IPS-15b (cell line): ENCODE measurements around the gene CDT1.

Source experiments
- H3K27me3 ChIP-seq: one replicate; pipeline ENCODE4 v1.6.1; 2013; ENCODE audit warnings: low read length; ENCODE audit not compliant: control insufficient read depth, insufficient read depth
- H3K36me3 ChIP-seq: one replicate; pipeline ENCODE4 v1.6.1; 2013; ENCODE audit warnings: low read length; ENCODE audit not compliant: control insufficient read depth, insufficient read depth
- H3K4me1 ChIP-seq: one replicate; pipeline ENCODE4 v1.6.1; 2013; ENCODE audit warnings: mild to moderate bottlenecking, low read length; ENCODE audit not compliant: control insufficient read depth, insufficient read depth
- H3K4me3 ChIP-seq: one replicate; pipeline ENCODE4 v1.5.1; 2013; ENCODE audit warnings: low read depth, low read length
- H3K9ac ChIP-seq: one replicate; pipeline ENCODE4 v1.6.1; 2013; ENCODE audit warnings: low read depth, mild to moderate bottlenecking, low read length
- H3K9me3 ChIP-seq: one replicate; pipeline ENCODE4 v1.6.1; 2013; ENCODE audit warnings: mild to moderate bottlenecking, low read length; ENCODE audit not compliant: control insufficient read depth, insufficient read depth

Gene CDT1

DNA sequence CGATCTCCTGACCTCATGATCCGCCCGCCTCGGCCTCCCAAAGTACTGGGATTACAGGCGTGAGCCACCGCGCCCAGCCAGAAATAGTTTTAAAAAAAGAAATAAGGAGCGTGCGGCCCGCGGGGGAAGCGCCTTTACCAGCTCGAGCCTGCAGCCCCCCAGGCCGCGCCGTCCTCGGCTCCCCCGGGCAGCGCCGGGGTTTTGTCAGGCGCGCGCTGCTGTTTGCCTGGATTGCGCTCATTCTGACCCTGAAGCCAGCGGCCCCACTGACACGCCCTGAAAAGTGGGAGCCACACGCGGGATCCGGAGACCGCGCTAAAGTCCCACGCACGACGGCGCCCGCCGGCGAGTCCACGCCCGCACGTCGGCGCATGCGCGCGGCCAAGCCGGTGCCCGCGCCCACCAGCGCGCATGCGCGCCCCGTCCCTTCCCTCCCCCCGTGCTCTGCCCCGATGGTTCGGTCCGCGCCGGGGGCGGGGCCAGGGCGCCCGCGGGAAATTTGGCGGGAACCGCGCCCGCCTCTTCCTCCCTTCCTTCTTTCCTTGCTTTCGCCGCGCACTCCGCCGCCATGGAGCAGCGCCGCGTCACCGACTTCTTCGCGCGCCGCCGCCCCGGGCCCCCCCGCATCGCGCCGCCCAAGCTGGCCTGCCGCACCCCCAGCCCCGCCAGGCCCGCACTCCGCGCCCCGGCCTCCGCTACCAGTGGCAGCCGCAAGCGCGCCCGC, at the start of gene CDT1:
Gene CDT1, plus strand, starts transcription at position 526 of the 724 bp plus-strand sequence. Its CDS starts 43 bp downstream, at position 569.
- Histone ChIP-seq H3K36me3 (peaks cover 42% of the 10 kb centered on the region), H3K4me3 (peak within 1 kb of the TSS; percentile 89), H3K9me3 (no peaks in the 10 kb centered on the region), H3K4me1 (no peaks in the 10 kb centered on the region), H3K27me3 (no peaks in the 10 kb centered on the region), H3K9ac (peak within 1 kb of the TSS; percentile 94)

DNA sequence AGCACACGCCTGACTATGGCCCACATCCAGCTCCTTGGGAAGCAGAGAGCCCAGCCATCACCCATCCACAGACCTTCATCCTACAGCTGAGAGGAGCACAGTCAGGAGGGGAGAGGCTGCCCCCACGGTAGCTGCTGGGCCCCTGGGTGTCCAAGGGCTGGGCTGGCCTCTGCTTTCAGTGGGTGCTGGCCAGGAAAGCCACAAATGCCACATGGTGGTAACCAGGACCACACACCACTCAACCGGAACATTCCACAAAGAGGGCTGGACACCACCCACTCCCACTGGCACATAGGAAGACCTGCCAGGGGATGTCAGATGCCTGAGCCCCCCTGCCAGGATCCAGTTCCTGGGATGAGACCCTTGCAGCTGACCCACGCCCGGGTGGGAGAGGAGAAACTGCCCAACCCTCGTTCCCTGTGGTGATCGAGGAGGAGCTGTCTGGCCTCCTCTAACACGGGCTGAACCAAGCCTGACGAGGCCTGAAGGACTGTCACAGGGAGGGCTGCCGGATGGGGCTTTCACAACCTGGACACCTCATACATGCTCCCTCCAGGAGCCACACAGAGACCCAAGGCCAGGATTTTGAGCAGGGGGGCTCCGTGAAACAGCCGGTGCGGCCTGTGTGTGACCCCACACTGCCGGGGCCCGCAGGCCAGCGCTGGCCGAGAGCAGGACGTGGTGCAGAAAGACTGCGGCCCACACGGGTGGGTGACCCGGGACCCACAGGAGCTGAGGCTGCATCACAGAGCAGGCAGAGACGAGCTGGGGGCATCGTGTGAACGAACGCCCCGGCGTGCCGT, 49.3 kb upstream of the CDT1 start:
- Histone ChIP-seq H3K27me3 (no peaks in the 10 kb centered on the region), H3K4me1 (no peaks in the 10 kb centered on the region), H3K36me3 (no peaks in the 10 kb centered on the region), H3K4me3 (no peak overlapping the region), H3K9ac (peak overlapping the region; percentile 8), H3K9me3 (no peaks in the 10 kb centered on the region)

DNA sequence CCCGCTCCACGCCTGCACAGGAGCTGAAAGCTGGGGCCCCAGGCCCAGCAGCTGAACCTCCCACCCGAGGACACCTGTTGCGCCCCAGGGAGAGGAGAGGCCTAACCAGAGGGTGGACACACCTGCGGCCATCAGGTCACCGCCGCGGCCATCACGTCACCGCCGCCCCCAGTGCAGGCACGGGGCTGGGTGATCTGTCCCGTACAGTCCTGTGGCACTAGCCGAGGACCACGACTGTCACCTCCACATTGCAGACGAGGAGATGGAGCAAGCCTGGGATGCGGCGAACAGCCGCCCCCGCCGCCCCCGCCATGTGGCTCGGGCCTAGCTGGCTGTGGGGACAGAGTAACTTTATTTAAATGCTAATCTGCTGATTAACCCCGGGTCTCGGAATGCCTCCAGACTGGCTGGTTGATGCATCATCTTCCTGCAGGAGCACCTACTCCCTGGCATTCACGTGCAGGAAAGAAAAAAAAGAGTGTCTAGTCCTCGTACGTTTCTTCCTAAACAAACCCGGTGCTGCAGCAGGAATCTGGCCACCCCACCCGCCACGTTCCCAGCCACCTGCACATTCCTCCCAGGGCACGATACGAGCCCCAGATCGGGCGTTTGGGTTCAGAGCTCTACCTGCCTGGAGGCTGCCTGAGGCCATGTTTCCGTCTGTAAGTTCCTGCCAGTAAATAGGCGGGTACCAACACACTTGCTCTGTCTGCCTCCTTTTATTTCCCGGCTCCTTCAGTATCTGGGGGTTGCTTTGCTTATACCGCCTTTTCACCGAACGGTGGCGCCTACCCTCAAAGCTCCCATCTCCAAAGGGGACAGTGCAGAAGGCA, 48.5 kb upstream of the CDT1 start:
- Histone ChIP-seq H3K4me3 (no peak overlapping the region), H3K27me3 (no peaks in the 10 kb centered on the region), H3K36me3 (no peaks in the 10 kb centered on the region), H3K9me3 (no peaks in the 10 kb centered on the region), H3K4me1 (no peaks in the 10 kb centered on the region), H3K9ac (peak overlapping the region; percentile 8)

DNA sequence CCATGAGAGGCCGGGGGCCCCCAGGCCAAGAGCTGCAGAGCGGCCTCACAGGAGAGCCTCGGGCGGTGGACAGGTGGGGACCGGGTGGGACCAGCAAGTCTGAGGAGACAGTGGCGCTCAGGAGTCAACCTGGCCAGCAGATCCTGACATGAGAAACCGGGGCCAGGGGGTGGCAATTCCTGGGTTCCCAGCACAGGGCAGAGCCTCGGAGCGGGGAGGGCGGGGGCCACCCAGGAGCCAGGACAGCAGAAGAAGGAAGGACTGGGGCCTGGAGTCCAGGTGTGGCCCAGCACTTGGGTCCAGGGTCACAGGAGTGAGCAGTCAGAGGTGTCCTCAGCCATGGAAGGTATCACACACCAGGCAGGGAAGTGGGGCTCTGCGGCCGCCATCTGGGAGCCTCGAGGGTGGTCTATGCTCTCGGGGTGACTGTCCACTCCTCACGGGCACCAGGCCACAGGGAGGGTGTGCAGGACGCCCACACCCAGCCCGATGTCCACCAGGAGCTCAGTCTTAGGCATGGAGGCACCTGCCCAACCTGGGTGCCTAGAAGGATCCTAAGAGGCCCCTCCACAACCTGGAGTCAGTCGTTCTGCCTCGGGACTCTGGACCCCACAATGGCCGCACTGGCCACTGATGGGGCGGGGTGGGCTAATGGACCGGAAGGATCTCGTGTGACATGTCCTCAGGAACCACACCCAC, 47.7 kb upstream of the CDT1 start:
- Histone ChIP-seq H3K4me1 (no peaks in the 10 kb centered on the region), H3K9ac (no peak overlapping the region), H3K36me3 (no peaks in the 10 kb centered on the region), H3K4me3 (no peak overlapping the region), H3K9me3 (no peaks in the 10 kb centered on the region), H3K27me3 (no peaks in the 10 kb centered on the region)

- Histone ChIP-seq H3K9me3 (no peaks in the 10 kb centered on the region), H3K36me3 (no peaks in the 10 kb centered on the region), H3K27me3 (no peaks in the 10 kb centered on the region), H3K4me1 (no peaks in the 10 kb centered on the region), H3K4me3 (no peak overlapping the region), H3K9ac (no peak overlapping the region)
Observed at GRCh38 chr16:88758227-88758943, 45.2 kb upstream of the CDT1 start.

DNA sequence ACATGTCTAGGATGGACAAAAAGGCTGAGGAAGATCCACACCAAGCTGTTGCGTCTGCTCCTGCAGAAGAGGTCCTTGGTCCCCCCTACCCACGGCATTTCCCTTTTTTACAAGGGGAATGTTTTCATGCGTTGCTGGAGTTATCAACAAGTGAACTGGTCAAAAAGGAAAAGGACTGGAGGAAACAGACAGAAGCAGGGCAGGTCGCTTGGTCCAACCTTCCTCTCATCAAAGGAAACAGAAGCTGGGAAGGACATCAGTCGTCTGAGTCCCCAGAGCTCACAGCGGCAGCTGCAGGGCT, 44.7 kb upstream of the CDT1 start:
- Histone ChIP-seq H3K9ac (no peak overlapping the region), H3K36me3 (no peaks in the 10 kb centered on the region), H3K4me3 (no peak overlapping the region), H3K27me3 (no peaks in the 10 kb centered on the region), H3K9me3 (no peaks in the 10 kb centered on the region), H3K4me1 (peaks cover 2% of the 10 kb centered on the region)

GRCh38 chr16:88759245-88759975, 44.2 kb upstream of the CDT1 start:
- Histone ChIP-seq H3K9ac (no peak overlapping the region), H3K27me3 (no peaks in the 10 kb centered on the region), H3K9me3 (no peaks in the 10 kb centered on the region), H3K4me1 (peaks cover 3% of the 10 kb centered on the region), H3K4me3 (no peak overlapping the region), H3K36me3 (no peaks in the 10 kb centered on the region)

DNA sequence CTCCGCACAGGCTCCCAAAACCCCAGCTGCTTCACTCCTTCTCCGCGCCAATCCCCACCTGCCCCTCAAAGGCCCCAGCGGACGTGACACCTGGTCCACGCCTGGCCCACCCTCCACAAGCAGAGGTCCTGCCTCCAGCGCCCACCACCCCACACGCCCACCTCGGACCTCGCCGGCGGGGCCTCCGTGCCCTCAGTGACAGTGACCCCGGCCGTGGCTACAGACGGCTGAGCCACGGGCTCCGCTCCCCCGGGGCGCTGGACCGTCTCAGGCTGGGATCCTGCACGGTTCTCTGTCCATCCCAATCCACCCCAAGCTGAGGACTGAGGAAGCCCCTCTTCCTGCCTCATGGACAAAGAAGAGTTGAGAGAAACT, 43.6 kb upstream of the CDT1 start:
- H3K36me3 ChIP-seq = no peaks in the 10 kb centered on the region
- no peak overlapping the region for H3K4me3 ChIP-seq
- H3K9me3 ChIP-seq = no peaks in the 10 kb centered on the region

GRCh38 chr16:88760424-88761142, 43.0 kb upstream of the CDT1 start:
- no peaks in the 10 kb centered on the region for H3K9me3 ChIP-seq
- no peaks in the 10 kb centered on the region for H3K36me3 ChIP-seq
- peaks cover 3% of the 10 kb centered on the region for H3K4me1 ChIP-seq
- H3K4me3 ChIP-seq = no peak overlapping the region
- no peaks in the 10 kb centered on the region for H3K27me3 ChIP-seq
- H3K9ac ChIP-seq = no peak overlapping the region

More for the DNA sequence above, 43.6 kb upstream of the CDT1 start:
- peaks cover 3% of the 10 kb centered on the region for H3K4me1 ChIP-seq
- H3K27me3 ChIP-seq = no peaks in the 10 kb centered on the region
- no peak overlapping the region for H3K9ac ChIP-seq

GRCh38 chr16:88761143-88761534, 42.5 kb upstream of the CDT1 start:
- no peaks in the 10 kb centered on the region for H3K27me3 ChIP-seq
- H3K4me1 ChIP-seq = peaks cover 3% of the 10 kb centered on the region
- H3K36me3 ChIP-seq = peaks cover 3% of the 10 kb centered on the region
- no peak overlapping the region for H3K4me3 ChIP-seq
- no peaks in the 10 kb centered on the region for H3K9me3 ChIP-seq
- H3K9ac ChIP-seq = no peak overlapping the region
